ENCODE data around the gene PTRH1.

DNA sequence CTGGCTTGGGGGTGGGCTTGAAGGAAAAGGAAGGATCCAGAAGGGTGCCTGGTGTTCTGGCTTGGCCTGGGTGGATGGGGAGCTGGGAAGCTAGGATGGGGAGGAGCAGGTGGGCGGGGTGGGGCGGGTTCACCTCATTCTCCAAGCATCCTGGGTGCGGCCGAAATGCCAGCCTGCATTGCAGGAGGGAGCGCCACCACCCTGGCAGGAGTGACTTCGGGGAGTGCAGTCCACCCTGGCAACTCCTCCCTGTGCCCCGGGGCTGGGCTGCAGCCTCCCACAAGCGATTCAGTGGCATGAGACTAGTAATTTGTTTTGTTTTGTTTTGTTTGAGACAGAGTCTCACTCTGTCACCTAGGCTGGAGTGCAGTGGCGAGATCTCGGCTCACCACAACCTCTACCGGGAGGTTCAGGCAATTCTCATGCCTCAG, 5.9 kb upstream of the PTRH1 start:
- TF ChIP-seq POLR2A (IDR thresholded peaks at IDR 0.05), result no peak
- TF ChIP-seq, protein P1, sequence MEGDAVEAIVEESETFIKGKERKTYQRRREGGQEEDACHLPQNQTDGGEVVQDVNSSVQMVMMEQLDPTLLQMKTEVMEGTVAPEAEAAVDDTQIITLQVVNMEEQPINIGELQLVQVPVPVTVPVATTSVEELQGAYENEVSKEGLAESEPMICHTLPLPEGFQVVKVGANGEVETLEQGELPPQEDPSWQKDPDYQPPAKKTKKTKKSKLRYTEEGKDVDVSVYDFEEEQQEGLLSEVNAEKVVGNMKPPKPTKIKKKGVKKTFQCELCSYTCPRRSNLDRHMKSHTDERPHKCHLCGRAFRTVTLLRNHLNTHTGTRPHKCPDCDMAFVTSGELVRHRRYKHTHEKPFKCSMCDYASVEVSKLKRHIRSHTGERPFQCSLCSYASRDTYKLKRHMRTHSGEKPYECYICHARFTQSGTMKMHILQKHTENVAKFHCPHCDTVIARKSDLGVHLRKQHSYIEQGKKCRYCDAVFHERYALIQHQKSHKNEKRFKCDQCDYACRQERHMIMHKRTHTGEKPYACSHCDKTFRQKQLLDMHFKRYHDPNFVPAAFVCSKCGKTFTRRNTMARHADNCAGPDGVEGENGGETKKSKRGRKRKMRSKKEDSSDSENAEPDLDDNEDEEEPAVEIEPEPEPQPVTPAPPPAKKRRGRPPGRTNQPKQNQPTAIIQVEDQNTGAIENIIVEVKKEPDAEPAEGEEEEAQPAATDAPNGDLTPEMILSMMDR (IDR thresholded peaks at IDR 0.05), result no peak

All from suprapubic skin (tissue), 3 donors.